Hematopoietic multipotent progenitor cell treated with erythropoietin and hydrocortisone succinate and interleukin-3 and kit ligand, for 15 days (in vitro differentiated cells): ENCODE measurements around the gene BBS9.

Source experiments
- DNase-seq: peaks from one replicate; pipeline ENCODE4 v3.0.0-alpha.2; 2015; ENCODE audit warnings: low spot score

Gene BBS9

GRCh38 chr7:33127085-33127484 lies 2.3 kb upstream of the BBS9 start:
- no peak for DNase-seq

- no peak for DNase-seq
Measured at GRCh38 chr7:33128631-33128989, 754 bp upstream of the BBS9 start.

- no peak for DNase-seq
Measured at GRCh38 chr7:33129806-33130153, 416 bp downstream of the BBS9 start.

- DNase-seq: no peak
Measured at GRCh38 chr7:33130184-33130583, 820 bp downstream of the BBS9 start.

GRCh38 chr7:33137103-33137502 lies 7.7 kb downstream of the BBS9 start:
- DNase-seq: no peak

- DNase-seq: no peak
Measured at GRCh38 chr7:33142585-33142984, 13.2 kb downstream of the BBS9 start.

GRCh38 chr7:33143996-33144718 lies 14.8 kb downstream of the BBS9 start:
- no peak for DNase-seq

GRCh38 chr7:33145156-33145555 lies 15.8 kb downstream of the BBS9 start:
- DNase-seq: no peak

GRCh38 chr7:33152087-33152486 lies 22.7 kb downstream of the BBS9 start:
- no peak for DNase-seq

GRCh38 chr7:33155811-33156210 lies 26.4 kb downstream of the BBS9 start:
- no peak for DNase-seq

GRCh38 chr7:33156441-33156840 lies 27.1 kb downstream of the BBS9 start:
- DNase-seq: no peak

- no peak for DNase-seq
Measured at GRCh38 chr7:33157311-33157710, 27.9 kb downstream of the BBS9 start.

GRCh38 chr7:33157781-33158180 lies 28.4 kb downstream of the BBS9 start:
- DNase-seq: no peak

GRCh38 chr7:33177876-33178275 lies 48.5 kb downstream of the BBS9 start:
- DNase-seq: no peak

- DNase-seq: no peak
Measured at GRCh38 chr7:33179519-33179918, 50.2 kb downstream of the BBS9 start.

GRCh38 chr7:33183504-33183903 lies 54.1 kb downstream of the BBS9 start:
- DNase-seq: no peak

- no peak for DNase-seq
Measured at GRCh38 chr7:33184828-33185227, 55.5 kb downstream of the BBS9 start.

GRCh38 chr7:33185786-33186185 lies 56.4 kb downstream of the BBS9 start:
- DNase-seq: peak; percentile 18

GRCh38 chr7:33186192-33186591 lies 56.8 kb downstream of the BBS9 start:
- no peak for DNase-seq

GRCh38 chr7:33190688-33191304 lies 61.4 kb downstream of the BBS9 start:
- no peak for DNase-seq

GRCh38 chr7:33191340-33191739 lies 62.0 kb downstream of the BBS9 start:
- DNase-seq: no peak

GRCh38 chr7:33192695-33193291 lies 63.4 kb downstream of the BBS9 start:
- DNase-seq: no peak

GRCh38 chr7:33193308-33193864 lies 64.0 kb downstream of the BBS9 start:
- no peak for DNase-seq
